Nephron (organoid): ENCODE results near the gene SHISA7.
"Not testable (repeated sequence)": the region's sequence is repeated elsewhere in the genome, so short reads cannot be mapped to it uniquely, and the experiment has no call there.

Experiments used
- H3K27ac Mint-ChIP-seq, 3 experiments: 2 replicates each; pipeline ENCODE4 v1.8.0; 2020; ENCODE audit warnings: mixed read lengths in 3 of 3, mild to moderate bottlenecking in 2 of 3, moderate library complexity in 1 of 3
- H3K27me3 Mint-ChIP-seq: 2 replicates; pipeline ENCODE4 v1.8.0; 2021; ENCODE audit warnings: low read depth, mild to moderate bottlenecking, moderate library complexity, mixed read lengths
- H3K36me3 Mint-ChIP-seq: 2 replicates; pipeline ENCODE4 v1.8.0; 2020; ENCODE audit warnings: low read depth, mixed read lengths
- H3K4me1 Mint-ChIP-seq: 2 replicates; pipeline ENCODE4 v1.8.0; 2020; ENCODE audit warnings: mixed read lengths
- H3K4me3 Mint-ChIP-seq, 3 experiments: 2 replicates each; pipeline ENCODE4 v1.8.0; 2020; ENCODE audit warnings: mild to moderate bottlenecking in 3 of 3, mixed read lengths in 3 of 3, moderate library complexity in 2 of 3
- H3K9me3 Mint-ChIP-seq: 2 replicates; pipeline ENCODE4 v1.8.0; 2020; ENCODE audit warnings: mixed read lengths
- TF ChIP-seq, protein P1 (sequence below), 3 experiments: fragments of 200-600 bp; sonication (generic); IDR thresholded peaks; one replicate each; pipeline ENCODE4 v1.5.0; 2021; ENCODE audit warnings: antibody characterized with exemption in 3 of 3; ENCODE audit not compliant: unreplicated experiment in 3 of 3

SHISA7 gene

GRCh38 chr19:55453511-55454260, 10.6 kb upstream of the SHISA7 start:
- TF ChIP-seq, protein P1, sequence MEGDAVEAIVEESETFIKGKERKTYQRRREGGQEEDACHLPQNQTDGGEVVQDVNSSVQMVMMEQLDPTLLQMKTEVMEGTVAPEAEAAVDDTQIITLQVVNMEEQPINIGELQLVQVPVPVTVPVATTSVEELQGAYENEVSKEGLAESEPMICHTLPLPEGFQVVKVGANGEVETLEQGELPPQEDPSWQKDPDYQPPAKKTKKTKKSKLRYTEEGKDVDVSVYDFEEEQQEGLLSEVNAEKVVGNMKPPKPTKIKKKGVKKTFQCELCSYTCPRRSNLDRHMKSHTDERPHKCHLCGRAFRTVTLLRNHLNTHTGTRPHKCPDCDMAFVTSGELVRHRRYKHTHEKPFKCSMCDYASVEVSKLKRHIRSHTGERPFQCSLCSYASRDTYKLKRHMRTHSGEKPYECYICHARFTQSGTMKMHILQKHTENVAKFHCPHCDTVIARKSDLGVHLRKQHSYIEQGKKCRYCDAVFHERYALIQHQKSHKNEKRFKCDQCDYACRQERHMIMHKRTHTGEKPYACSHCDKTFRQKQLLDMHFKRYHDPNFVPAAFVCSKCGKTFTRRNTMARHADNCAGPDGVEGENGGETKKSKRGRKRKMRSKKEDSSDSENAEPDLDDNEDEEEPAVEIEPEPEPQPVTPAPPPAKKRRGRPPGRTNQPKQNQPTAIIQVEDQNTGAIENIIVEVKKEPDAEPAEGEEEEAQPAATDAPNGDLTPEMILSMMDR (IDR thresholded peaks at IDR 0.05; ENCODE audit: unreplicated experiment in 3 of 3), result no peak
- Mint-ChIP-seq H3K4me3 (peak overlapping the region; percentile 62 to 78 (median 69)), H3K27ac (peak overlapping the region in 1 of 3 experiments; percentile 16), H3K9me3 (no peaks in the 10 kb centered on the region), H3K36me3 (peaks cover 4% of the 10 kb centered on the region), H3K27me3 (peaks cover 34% of the 10 kb centered on the region), H3K4me1 (peaks cover 18% of the 10 kb centered on the region)

- Mint-ChIP-seq H3K4me1 (peaks cover 18% of the 10 kb centered on the region), H3K27ac (peak overlapping the region in 1 of 3 experiments; percentile 70), H3K4me3 (peak overlapping the region; percentile 62 to 78 (median 69)), H3K9me3 (no peaks in the 10 kb centered on the region), H3K27me3 (peaks cover 34% of the 10 kb centered on the region), H3K36me3 (peaks cover 4% of the 10 kb centered on the region)
- TF ChIP-seq, protein P1 (IDR thresholded peaks at IDR 0.05; ENCODE audit: unreplicated experiment in 3 of 3), result no peak
Observed at GRCh38 chr19:55452749-55453346, 9.7 kb upstream of the SHISA7 start.

DNA sequence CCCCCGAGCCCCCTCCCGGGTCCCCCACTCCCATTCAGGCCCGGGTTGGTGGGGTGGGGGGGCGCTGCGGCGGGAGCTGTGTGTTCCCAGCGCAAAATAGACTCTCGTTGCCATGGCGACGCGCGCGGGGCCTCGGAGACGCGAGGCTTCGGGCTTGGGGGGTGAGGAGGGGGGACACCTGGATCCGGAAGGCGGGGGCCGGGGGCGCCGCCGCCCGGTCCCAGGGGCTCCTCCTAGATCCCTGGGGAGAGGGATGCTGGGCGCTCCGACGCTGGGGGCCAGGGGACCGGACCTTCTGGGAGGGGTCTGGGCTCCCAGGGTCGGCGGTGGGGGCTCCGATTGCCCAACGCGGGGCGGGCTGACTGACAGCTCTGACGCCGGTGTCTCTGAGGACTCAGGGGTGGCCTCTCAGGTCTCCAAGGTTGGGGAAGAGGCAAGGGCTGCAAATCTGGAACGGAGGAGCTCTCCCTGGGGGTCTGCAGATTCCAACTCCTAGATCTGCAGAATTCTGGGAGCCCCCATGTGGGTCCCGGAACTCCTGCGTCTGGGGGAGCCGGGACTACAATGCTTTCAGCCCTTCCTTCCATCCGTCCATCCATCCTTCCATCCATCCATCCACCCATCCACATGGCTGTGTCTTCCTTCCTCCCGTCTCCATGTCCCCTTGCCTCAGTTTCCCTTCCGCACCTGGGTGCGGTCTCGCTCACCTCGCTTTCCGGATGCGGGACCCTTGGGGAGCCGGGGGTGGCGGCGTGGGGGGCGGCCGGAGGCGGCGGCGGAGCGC, 9.1 kb upstream of the SHISA7 start:
- Mint-ChIP-seq H3K9me3 (no peaks in the 10 kb centered on the region), H3K4me1 (peaks cover 18% of the 10 kb centered on the region), H3K4me3 (peak overlapping the region; percentile 71 to 81 (median 72)), H3K36me3 (peaks cover 4% of the 10 kb centered on the region), H3K27me3 (peaks cover 34% of the 10 kb centered on the region), H3K27ac (no peak overlapping the region)
- TF ChIP-seq, protein P1 (IDR thresholded peaks at IDR 0.05; ENCODE audit: unreplicated experiment in 3 of 3), result no peak

- Mint-ChIP-seq H3K27me3 (peaks cover 34% of the 10 kb centered on the region), H3K4me1 (peaks cover 18% of the 10 kb centered on the region), H3K4me3 (peak overlapping the region; percentile 71 to 81 (median 81)), H3K27ac (no peak overlapping the region), H3K36me3 (peaks cover 4% of the 10 kb centered on the region), H3K9me3 (no peaks in the 10 kb centered on the region)
- TF ChIP-seq, protein P1 (IDR thresholded peaks at IDR 0.05; ENCODE audit: unreplicated experiment in 3 of 3), result no peak
Observed at GRCh38 chr19:55451163-55451964, 8.3 kb upstream of the SHISA7 start.

DNA sequence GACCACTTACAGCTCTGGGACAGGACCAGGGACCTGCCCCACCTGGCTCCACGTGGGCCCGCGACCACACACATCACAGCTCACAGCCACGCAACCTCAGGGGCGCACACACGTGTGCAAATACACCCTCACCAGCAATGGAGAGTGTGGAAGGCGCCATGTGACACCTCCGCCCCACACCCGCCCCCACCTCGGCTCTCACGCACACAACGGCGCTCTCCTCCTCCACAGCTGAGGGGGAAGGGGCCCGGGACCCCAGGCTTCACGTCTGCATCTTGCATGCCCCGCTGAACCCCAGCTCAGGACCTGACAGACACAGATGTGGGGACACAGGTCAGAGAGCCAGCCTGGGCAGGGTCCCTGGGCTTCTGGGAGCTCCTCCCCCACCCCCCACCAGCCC, 6.4 kb upstream of the SHISA7 start:
- Mint-ChIP-seq H3K4me3 (peak overlapping the region in 1 of 3 experiments; percentile 61), H3K9me3 (no peaks in the 10 kb centered on the region), H3K27ac (no peak overlapping the region), H3K27me3 (peaks cover 34% of the 10 kb centered on the region), H3K4me1 (peaks cover 18% of the 10 kb centered on the region), H3K36me3 (no peaks in the 10 kb centered on the region)
- TF ChIP-seq, protein P1 (IDR thresholded peaks at IDR 0.05; ENCODE audit: unreplicated experiment in 3 of 3), result no peak

DNA sequence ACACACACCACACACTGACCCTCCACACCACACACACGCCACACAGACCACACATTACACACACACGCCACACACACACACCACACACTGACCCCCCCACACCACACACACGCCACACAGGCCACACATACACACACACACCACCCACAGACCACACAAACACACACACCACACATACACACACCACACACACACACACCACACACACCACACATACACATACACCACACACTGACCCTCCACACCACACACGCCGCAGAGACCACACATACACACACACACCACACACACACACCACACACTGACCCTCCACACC, 5.0 kb upstream of the SHISA7 start:
- Mint-ChIP-seq H3K27me3 (peaks cover 25% of the 10 kb centered on the region), H3K4me1 (peaks cover 15% of the 10 kb centered on the region)
- H3K9me3 Mint-ChIP-seq, H3K36me3 Mint-ChIP-seq, H3K4me3 Mint-ChIP-seq, H3K27ac Mint-ChIP-seq: not testable (repeated sequence)
